ENCODE results near the gene PALM3. TPM values are rescaled to one million over a fixed set of nuclear protein-coding genes. Genes with fewer than 3 reads are reported as not detected.

Gene PALM3, protein sequence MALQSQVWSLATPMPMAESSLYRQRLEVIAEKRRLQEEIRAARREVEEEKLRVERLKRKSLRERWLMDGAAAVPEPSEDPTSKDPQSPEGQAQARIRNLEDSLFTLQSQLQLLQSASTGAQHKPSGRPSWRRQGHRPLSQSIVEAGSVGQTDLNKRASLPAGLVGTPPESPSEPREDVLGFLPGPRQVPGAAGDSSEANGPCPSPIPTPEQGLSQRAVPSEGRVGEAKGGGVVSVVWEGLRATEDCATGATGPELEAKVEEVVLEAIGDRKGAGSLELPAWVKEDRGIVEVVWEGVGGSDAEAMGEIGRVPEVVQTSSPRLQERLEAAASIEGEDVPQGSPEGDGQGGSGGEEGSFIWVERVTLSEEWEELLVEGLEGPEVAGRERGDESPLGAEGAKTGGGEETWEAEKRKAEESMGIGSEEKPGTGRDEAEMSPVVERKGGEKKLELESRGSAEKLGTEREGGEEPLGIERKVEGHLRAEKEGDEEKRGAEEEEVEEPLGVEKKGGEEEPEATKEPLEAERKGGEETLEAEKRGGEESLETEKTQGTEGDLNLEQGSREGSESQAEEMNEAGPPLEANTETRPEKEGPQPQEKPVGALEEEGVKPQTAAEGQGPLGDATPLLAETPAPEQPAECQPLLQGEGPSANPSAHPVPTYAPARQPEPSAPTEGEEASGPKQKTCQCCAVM
- 0.35 and 0.70 TPM in 2 replicates for total RNA-seq

- peak; percentile 77 for DNase-seq (ENCODE audit: low read depth)
These were observed at the start of gene PALM3 for GRCh38 chr19:14061751-14062557. PALM3 (minus strand) TSS chr19:14062076; CDS start chr19:14061980, 96 bp downstream.

DNA sequence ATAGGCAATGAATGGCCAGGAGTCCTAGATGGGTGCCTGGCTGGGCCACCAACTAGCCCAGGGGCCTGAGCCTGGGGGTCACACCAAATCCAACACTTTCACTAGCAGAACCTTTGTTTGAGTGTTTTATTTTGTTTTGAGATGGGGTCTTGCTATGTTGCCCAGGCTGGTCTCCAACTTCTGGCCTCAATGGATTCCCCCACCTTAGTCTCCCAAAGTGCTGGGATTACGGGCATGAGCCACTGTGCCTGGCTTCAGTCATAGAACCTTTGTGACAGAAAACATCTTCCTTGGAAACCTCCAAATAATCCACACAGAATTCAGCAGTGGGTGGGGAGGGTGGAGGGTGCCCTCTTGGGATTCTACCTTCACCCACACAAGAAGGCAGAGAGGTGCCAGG, 49.6 kb upstream of the PALM3 start:
- DNase-seq (ENCODE audit: low read depth) = no peak

- DNase-seq (ENCODE audit: low read depth) = no peak
These were observed 48.8 kb upstream of the PALM3 start for GRCh38 chr19:14110650-14111049.

- peak; percentile 27 for DNase-seq (ENCODE audit: low read depth)
These were observed 45.9 kb upstream of the PALM3 start for GRCh38 chr19:14107581-14108461.

DNA sequence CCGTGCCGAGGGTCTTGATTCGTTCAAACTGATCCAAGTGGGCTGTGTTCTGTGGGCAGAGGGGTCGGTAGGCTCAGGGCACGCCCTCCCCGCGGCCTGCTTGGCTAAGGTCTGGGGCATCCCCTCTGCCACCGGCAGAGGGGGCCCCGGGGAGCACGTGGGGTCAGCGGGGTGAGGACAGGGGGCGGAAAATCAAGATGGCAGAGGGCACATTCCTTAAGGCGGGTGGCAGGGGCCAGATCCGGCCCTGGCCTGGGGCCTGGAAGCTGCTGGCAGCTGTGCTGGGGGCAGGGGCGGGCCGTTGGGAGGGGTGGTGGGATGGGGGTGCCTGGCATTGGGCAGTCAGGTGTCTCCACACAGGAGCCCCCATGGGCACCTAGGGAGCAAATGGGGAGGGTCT, 45.0 kb upstream of the PALM3 start:
- no peak for DNase-seq (ENCODE audit: low read depth)

GRCh38 chr19:14105680-14106079, 43.8 kb upstream of the PALM3 start:
- no peak for DNase-seq (ENCODE audit: low read depth)

DNA sequence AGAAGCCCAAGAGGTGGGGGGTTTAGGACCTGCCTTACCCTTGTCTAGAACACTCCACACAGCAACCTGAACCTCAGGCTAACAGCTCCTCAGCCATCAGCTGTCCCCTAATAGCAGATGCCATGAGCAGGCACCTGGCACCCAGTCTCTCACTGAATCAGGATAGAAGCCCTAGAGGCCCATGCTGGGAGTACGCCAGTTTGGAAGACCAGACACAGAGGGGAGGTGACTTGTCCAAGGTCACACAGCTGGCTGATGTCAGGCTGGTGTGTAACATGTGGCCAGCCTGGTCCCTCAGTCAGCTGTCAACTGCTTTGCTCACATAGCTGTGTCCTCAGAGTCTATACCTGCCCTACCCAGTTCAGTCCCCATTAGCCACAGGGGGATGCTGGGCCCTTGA, 41.4 kb upstream of the PALM3 start:
- DNase-seq (ENCODE audit: low read depth) = no peak

DNA sequence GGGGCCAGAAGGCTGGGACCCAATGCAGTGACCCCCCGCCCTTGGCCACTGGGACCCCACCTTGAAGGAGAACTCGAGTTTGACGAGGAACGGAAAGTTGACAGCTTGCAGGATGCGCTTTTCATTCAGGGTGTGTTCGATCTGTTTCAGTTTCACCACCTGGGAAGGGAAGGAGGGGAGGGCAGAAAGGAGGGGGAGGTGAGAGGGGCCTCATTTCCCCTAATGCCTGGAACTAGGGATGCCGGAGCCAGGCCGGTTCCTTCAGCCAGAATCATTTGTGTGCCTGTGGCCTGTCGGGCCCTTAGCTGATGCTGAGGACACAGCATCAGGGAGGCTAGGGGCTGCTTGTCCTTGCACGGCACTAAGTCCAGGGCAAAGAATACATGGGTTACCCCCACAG, 40.9 kb upstream of the PALM3 start:
- DNase-seq (ENCODE audit: low read depth) = no peak

DNA sequence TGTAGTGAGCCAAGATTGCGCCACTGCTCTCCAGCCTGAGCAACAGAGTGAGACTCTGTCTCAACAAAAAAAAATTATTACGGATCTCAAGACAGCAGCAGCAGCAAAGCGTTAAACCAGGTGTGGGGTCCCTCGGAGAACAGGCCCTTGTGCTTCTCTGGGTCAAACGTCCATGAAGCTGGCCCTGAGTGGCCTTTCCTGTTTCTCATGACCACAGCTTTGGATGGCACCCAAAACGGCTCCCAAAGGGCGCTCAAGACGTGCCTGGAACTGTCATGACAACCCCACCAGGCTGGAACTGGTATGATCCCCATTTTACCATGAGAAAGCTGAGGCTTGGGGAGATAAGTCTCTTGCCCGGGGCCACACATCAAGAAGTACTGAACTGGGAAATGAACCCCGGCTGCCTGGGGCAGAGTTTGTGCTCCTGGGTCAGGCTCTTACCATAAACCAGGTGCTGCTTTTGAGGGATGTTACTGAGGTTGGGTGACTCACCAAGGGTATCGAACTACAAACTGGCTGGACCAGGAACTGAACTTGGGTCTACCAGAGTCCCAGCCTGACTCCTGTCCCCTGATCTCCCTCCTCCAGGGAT, 40.3 kb upstream of the PALM3 start:
- DNase-seq (ENCODE audit: low read depth) = no peak

GRCh38 chr19:14101003-14101545, 39.2 kb upstream of the PALM3 start:
- DNase-seq (ENCODE audit: low read depth) = no peak

- no peak for DNase-seq (ENCODE audit: low read depth)
These were observed 35.8 kb upstream of the PALM3 start for GRCh38 chr19:14097532-14098151.

DNA sequence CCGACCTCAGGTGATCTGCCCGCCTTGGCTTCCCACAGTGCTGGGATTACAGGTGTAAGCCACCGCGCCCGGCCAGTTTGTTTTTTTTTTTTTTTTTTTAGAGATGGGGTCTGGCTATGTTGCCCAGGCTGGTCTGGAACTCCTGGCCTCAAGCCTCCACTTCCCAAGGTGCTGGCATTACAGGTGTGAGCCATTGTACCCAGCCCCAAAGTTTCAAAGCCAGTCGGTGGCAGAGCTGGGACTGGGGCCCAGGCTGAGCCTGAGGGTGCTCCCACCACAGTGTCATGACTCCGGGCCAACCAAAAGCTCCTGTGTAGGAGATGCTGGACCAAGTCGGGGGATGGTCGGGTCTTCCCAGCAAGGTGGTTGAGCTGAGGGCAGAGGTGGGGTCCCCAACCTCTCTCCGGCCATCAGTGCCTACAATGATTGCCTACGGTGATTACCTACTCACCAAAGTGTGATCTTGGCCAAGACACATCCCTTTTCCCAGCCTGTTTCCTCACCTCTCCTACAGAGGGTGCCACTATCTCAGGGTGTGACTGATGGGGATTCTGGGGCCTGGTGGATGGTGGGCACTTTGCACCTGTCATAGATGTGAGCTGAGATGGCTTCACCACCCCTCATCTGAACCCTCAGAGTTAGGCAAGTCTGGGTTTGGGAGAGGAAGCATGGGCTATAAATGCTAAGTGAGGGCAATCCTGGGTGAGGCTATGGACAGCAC, 34.6 kb upstream of the PALM3 start:
- no peak for DNase-seq (ENCODE audit: low read depth)

- DNase-seq (ENCODE audit: low read depth) = no peak
These were observed 33.0 kb upstream of the PALM3 start for GRCh38 chr19:14094854-14095253.

DNA sequence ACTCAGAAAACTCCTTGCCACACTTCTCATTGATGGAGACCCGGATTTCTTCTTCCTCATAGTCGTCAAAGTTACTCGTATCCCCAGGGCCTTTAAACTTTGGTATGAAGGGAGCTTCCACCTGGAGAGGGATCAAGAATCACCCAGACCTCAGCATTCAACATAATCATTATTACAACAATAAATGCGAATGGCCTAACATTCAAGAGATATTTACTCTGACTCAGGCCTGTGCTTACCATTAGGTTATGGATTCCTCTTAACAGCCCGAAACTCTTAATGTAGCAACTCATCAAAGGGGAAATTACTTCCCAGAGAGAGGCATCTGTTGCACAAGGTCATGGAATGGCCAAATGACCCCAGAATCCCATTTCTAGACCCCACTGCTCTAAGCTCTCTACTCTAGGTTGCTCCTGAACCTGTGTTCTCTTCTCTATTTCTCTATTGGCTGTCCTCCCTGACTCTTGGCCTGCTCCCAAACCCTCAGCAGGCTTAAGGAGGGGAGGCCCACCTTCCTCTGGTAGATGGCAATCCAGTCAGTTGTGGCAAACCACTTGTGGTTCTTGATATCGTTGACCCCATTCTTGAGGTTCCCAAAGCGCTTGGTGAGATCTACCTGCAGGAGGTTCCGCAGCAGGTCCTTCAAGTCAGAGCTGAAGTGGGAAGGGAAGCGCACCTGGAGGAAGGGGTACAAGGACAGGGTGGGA, 31.4 kb upstream of the PALM3 start:
- DNase-seq (ENCODE audit: low read depth) = no peak

GRCh38 chr19:14091813-14092462, 30.1 kb upstream of the PALM3 start:
- no peak for DNase-seq (ENCODE audit: low read depth)

GRCh38 chr19:14091081-14091812, 29.4 kb upstream of the PALM3 start:
- peak; percentile 73 for DNase-seq (ENCODE audit: low read depth)

GRCh38 chr19:14090509-14091080, 28.7 kb upstream of the PALM3 start, which contains the start of gene SAMD1:
SAMD1 (minus strand) TSS chr19:14090751.
- DNase-seq (ENCODE audit: low read depth) = peak; percentile 41
